Mesenchymal stem cell (in vitro differentiated cells and primary cell): ENCODE data around the gene NSMF.
"Not testable (repeated sequence)": the region's sequence is repeated elsewhere in the genome, so short reads cannot be mapped to it uniquely, and the experiment has no call there.

ENCODE experiments used
- DNase-seq: peaks from one replicate; pipeline ENCODE4 v3.0.0-alpha.2; 2013
- H2AFZ ChIP-seq: one replicate; pipeline ENCODE4 v1.6.1; 2013; ENCODE audit warnings: low read depth, mild to moderate bottlenecking, control low read depth, inconsistent platforms, low read length, moderate library complexity
- H2AK5ac ChIP-seq: 2 replicates; pipeline ENCODE4 v1.6.1; 2013; ENCODE audit warnings: low read length, moderate library complexity, mild to moderate bottlenecking, inconsistent platforms; ENCODE audit not compliant: severe bottlenecking
- H2BK120ac ChIP-seq: one replicate; pipeline ENCODE4 v1.6.1; 2013; ENCODE audit warnings: low read depth, mild to moderate bottlenecking, inconsistent platforms, low read length, moderate library complexity
- H2BK12ac ChIP-seq, 2 experiments: one replicate each; pipeline ENCODE4 v1.6.1; 2013; ENCODE audit warnings: inconsistent platforms in 2 of 2, low read length in 2 of 2, mild to moderate bottlenecking in 2 of 2, moderate library complexity in 2 of 2, control low read depth in 1 of 2
- H2BK15ac ChIP-seq: one replicate; pipeline ENCODE4 v1.6.1; 2013; ENCODE audit warnings: mild to moderate bottlenecking, low read depth, inconsistent platforms; ENCODE audit not compliant: poor library complexity, severe bottlenecking
- H2BK5ac ChIP-seq: 2 replicates; pipeline ENCODE4 v1.6.1; 2013; ENCODE audit warnings: low read depth, mild to moderate bottlenecking, low read length, control low read depth, inconsistent platforms; ENCODE audit not compliant: poor library complexity, severe bottlenecking
- H3K14ac ChIP-seq, 2 experiments: one replicate each; pipeline ENCODE4 v1.6.1; 2013; ENCODE audit warnings: inconsistent platforms in 2 of 2, low read length in 2 of 2, control low read depth in 1 of 2, mild to moderate bottlenecking in 1 of 2, moderate library complexity in 1 of 2
- H3K18ac ChIP-seq, 2 experiments: one replicate each; pipeline ENCODE4 v1.6.1; 2013; ENCODE audit warnings: inconsistent platforms in 2 of 2, low read length in 2 of 2, control low read depth in 1 of 2, low read depth in 1 of 2, mild to moderate bottlenecking in 1 of 2
- H3K23ac ChIP-seq, 2 experiments: one replicate each; pipeline ENCODE4 v1.6.1; 2013; ENCODE audit warnings: inconsistent platforms in 2 of 2, low read length in 2 of 2, mild to moderate bottlenecking in 2 of 2, moderate library complexity in 2 of 2, control low read depth in 1 of 2
- H3K27ac ChIP-seq: 2 replicates; pipeline ENCODE4 v1.5.1; 2013; ENCODE audit warnings: mild to moderate bottlenecking, moderate library complexity, low read length, control low read depth, inconsistent platforms; ENCODE audit not compliant: poor library complexity, severe bottlenecking
- H3K27me3 ChIP-seq, 2 experiments: 2 replicates each; pipeline versions ENCODE4 v1.6.1 to v1.7.0; 2013; ENCODE audit warnings: low read length in 2 of 2, mild to moderate bottlenecking in 2 of 2, moderate library complexity in 2 of 2, control low read depth in 1 of 2, inconsistent platforms in 1 of 2; ENCODE audit not compliant: control insufficient read depth in 1 of 2, insufficient read depth in 1 of 2
- H3K36me3 ChIP-seq, 2 experiments: 2 replicates each; pipeline versions ENCODE4 v1.6.1 to v1.7.0; 2013; ENCODE audit warnings: low read length in 2 of 2, control low read depth in 1 of 2, inconsistent platforms in 1 of 2, low read depth in 1 of 2, mild to moderate bottlenecking in 1 of 2; ENCODE audit not compliant: insufficient read depth in 2 of 2, control insufficient read depth in 1 of 2
- H3K4ac ChIP-seq, 2 experiments: one replicate each; pipeline ENCODE4 v1.6.1; 2013; ENCODE audit warnings: inconsistent platforms in 2 of 2, low read length in 2 of 2, mild to moderate bottlenecking in 2 of 2, moderate library complexity in 2 of 2, control low read depth in 1 of 2, low read depth in 1 of 2
- H3K4me1 ChIP-seq: 2 replicates; pipeline ENCODE4 v1.6.1; 2013; ENCODE audit warnings: low read depth, low read length, control low read depth; ENCODE audit not compliant: control insufficient read depth, insufficient read depth
- H3K4me2 ChIP-seq: 2 replicates; pipeline ENCODE4 v1.6.1; 2013; ENCODE audit warnings: low read length, mild to moderate bottlenecking, inconsistent platforms; ENCODE audit not compliant: poor library complexity, severe bottlenecking
- H3K4me3 ChIP-seq, 2 experiments: 2 replicates each; pipeline versions ENCODE4 v1.5.1 to v1.7.0; 2013; ENCODE audit warnings: low read length in 2 of 2, mild to moderate bottlenecking in 2 of 2, control low read depth in 1 of 2, low read depth in 1 of 2; ENCODE audit not compliant: insufficient read depth in 1 of 2
- H3K79me1 ChIP-seq: replicated peaks from 2 replicates; pipeline ENCODE4 v1.6.1; 2013; ENCODE audit warnings: mild to moderate bottlenecking, control low read depth, low read length, inconsistent platforms; ENCODE audit not compliant: poor library complexity, severe bottlenecking
- H3K9ac ChIP-seq: 2 replicates; pipeline ENCODE4 v1.7.0; 2013; ENCODE audit warnings: mild to moderate bottlenecking, low read length, moderate library complexity
- H3K9me3 ChIP-seq: 2 replicates; pipeline ENCODE4 v1.7.0; 2013; ENCODE audit warnings: mild to moderate bottlenecking, low read length; ENCODE audit not compliant: control insufficient read depth
- H4K8ac ChIP-seq: one replicate; pipeline ENCODE4 v1.6.1; 2013; ENCODE audit warnings: inconsistent platforms, mild to moderate bottlenecking, low read length, moderate library complexity
- H4K91ac ChIP-seq: one replicate; pipeline ENCODE4 v1.6.1; 2013; ENCODE audit warnings: mild to moderate bottlenecking, low read length, inconsistent platforms
- WGBS: methylation state at CpG from one replicate; pipeline ENCODE4 v1.1.7; 2013; ENCODE audit warnings: mixed read lengths; 5-methylcytosine and 5-hydroxymethylcytosine counted together

Gene NSMF

GRCh38 chr9:137450539-137451222, 8.5 kb downstream of the NSMF start:
- H2AFZ ChIP-seq, H2AK5ac ChIP-seq, H3K14ac ChIP-seq, H3K23ac ChIP-seq, H3K4me2 ChIP-seq, H4K91ac ChIP-seq, H2BK15ac ChIP-seq, H3K27me3 ChIP-seq, H2BK5ac ChIP-seq, H3K9me3 ChIP-seq, H2BK120ac ChIP-seq, H3K18ac ChIP-seq, H3K27ac ChIP-seq, H4K8ac ChIP-seq, H2BK12ac ChIP-seq, H3K9ac ChIP-seq, H3K4me3 ChIP-seq, DNase-seq, H3K4ac ChIP-seq: not testable (repeated sequence)
- peaks cover 11% of the 10 kb centered on the region for H3K79me1 ChIP-seq
- peaks cover 16 to 72% of the 10 kb centered on the region in 2 experiments for H3K36me3 ChIP-seq
- peaks cover 29% of the 10 kb centered on the region for H3K4me1 ChIP-seq
- 97% methylated on average over 21 of the region's 24 CpGs for WGBS

- no peak overlapping the region for H3K9ac ChIP-seq
- DNase-seq = no peak
- peaks cover 12 to 65% of the 10 kb centered on the region in 2 experiments for H3K36me3 ChIP-seq
- H3K4me2 ChIP-seq = no peak overlapping the region
- H3K79me1 ChIP-seq = peaks cover 11% of the 10 kb centered on the region
- no peak overlapping the region for H2BK120ac ChIP-seq
- H3K4me3 ChIP-seq = no peak overlapping the region
- no peak overlapping the region for H3K18ac ChIP-seq
- H2BK15ac ChIP-seq = no peak overlapping the region
- peaks cover 26% of the 10 kb centered on the region for H3K4me1 ChIP-seq
- H2BK12ac ChIP-seq = no peak overlapping the region
- H3K14ac ChIP-seq = no peak overlapping the region
- no peak overlapping the region for H2BK5ac ChIP-seq
- no peak overlapping the region for H3K27ac ChIP-seq
- WGBS = 92% methylated on average over 15 of the region's 18 CpGs
- no peak overlapping the region for H2AFZ ChIP-seq
- H3K4ac ChIP-seq = no peak overlapping the region
- H4K8ac ChIP-seq = no peak overlapping the region
- no peak overlapping the region for H3K23ac ChIP-seq
- H2AK5ac ChIP-seq = no peak overlapping the region
- H3K27me3 ChIP-seq = no peaks in the 10 kb centered on the region
- no peak overlapping the region for H4K91ac ChIP-seq
- H3K9me3 ChIP-seq = no peaks in the 10 kb centered on the region
Observed at GRCh38 chr9:137449931-137450538, 9.1 kb downstream of the NSMF start.

GRCh38 chr9:137449081-137449844, 9.9 kb downstream of the NSMF start:
- Histone ChIP-seq H2BK15ac (no peak overlapping the region), H3K18ac (no peak overlapping the region), H3K36me3 (peaks cover 12 to 58% of the 10 kb centered on the region in 2 experiments), H3K9me3 (no peaks in the 10 kb centered on the region), H3K23ac (no peak overlapping the region), H3K4me2 (no peak overlapping the region), H4K91ac (no peak overlapping the region), H3K4ac (no peak overlapping the region), H4K8ac (no peak overlapping the region), H3K27me3 (no peaks in the 10 kb centered on the region), H3K14ac (no peak overlapping the region), H2AK5ac (no peak overlapping the region), H3K4me1 (peaks cover 18% of the 10 kb centered on the region), H2BK12ac (no peak overlapping the region), H3K4me3 (no peak overlapping the region), H3K9ac (no peak overlapping the region), H2BK120ac (no peak overlapping the region), H3K79me1 (peaks cover 8% of the 10 kb centered on the region), H2AFZ (no peak overlapping the region), H2BK5ac (no peak overlapping the region), H3K27ac (no peak overlapping the region)
- DNase-seq = no peak
- 93% methylated on average over 34 of the region's 36 CpGs for WGBS

- H3K18ac ChIP-seq = no peak overlapping the region
- no peak overlapping the region for H2AK5ac ChIP-seq
- no peak for DNase-seq
- no peak overlapping the region for H3K4me3 ChIP-seq
- no peak overlapping the region for H2BK120ac ChIP-seq
- no peak overlapping the region for H2BK12ac ChIP-seq
- H3K27me3 ChIP-seq = no peaks in the 10 kb centered on the region
- no peak overlapping the region for H4K8ac ChIP-seq
- H3K9me3 ChIP-seq = no peaks in the 10 kb centered on the region
- 94% methylated on average over 16 of the region's 16 CpGs for WGBS
- peaks cover 12 to 55% of the 10 kb centered on the region in 2 experiments for H3K36me3 ChIP-seq
- no peak overlapping the region for H2BK5ac ChIP-seq
- no peak overlapping the region for H3K4me2 ChIP-seq
- H4K91ac ChIP-seq = no peak overlapping the region
- H2AFZ ChIP-seq = no peak overlapping the region
- peaks cover 8% of the 10 kb centered on the region for H3K79me1 ChIP-seq
- H2BK15ac ChIP-seq = no peak overlapping the region
- no peak overlapping the region for H3K23ac ChIP-seq
- H3K4ac ChIP-seq = no peak overlapping the region
- peaks cover 14% of the 10 kb centered on the region for H3K4me1 ChIP-seq
- no peak overlapping the region for H3K27ac ChIP-seq
- H3K9ac ChIP-seq = no peak overlapping the region
- H3K14ac ChIP-seq = no peak overlapping the region
Observed at GRCh38 chr9:137448602-137448962, 10.6 kb downstream of the NSMF start.
